SH-SY5Y (cell line): Measurements from ENCODE around the gene ERH.

ENCODE experiments used
- GATA2 ChIP-seq: IDR thresholded peaks from 2 replicates; pipeline ENCODE4 v1.6.1; 2011; ENCODE audit warnings: mild to moderate bottlenecking, low read depth, low read length
- GATA3 ChIP-seq: IDR thresholded peaks from 2 replicates; pipeline ENCODE4 v1.6.1; 2011; ENCODE audit warnings: low read depth, mild to moderate bottlenecking, low read length, moderate library complexity

DNA sequence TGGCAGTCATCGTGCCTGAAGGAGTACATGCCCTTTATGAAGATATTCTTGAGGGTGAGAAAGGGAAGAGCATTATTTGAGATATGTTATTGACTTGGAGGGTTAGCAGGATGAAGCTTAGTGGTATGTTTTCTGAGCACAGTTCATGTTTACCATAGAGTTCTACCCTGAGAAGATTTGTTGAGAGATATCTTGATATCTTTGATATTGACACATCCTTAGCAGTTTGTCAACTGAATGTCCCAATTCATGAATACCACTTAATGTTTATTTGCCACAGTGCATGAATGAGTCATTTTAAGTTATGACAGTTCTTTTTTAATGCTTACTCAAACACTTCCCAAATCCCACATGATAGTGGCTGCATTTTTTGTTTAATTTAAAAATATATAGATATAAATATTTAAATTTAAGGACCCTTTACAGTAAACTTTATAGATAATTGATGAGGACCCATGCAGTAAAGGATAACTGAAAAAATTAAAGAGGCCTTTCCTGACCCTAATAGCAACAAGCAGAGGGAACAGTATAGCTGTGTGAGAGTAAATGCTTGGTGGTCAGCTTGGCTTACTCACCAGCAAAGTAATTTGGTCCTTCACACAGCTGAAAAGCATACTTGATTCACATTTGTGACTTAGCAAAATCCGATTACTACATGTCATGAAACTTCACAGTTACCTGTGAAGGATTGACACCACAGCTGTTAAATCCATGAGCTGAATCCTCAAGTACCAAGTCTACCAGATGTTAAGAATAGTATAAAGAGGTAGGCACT is 26.2 kb upstream of the ERH start:
- TF ChIP-seq GATA2 (no peak), GATA3 (no peak)
